SU-DHL-6 (cell line): ENCODE measurements around the gene BTNL3.
A peak's percentile ranks its signal among the peaks of the same experiment; 100 is the strongest.

Experiments
- H2AFZ ChIP-seq: fragments of 200-600 bp; sonication (generic); 2 replicates; pipeline ENCODE4 v1.6.1; 2014; ENCODE audit warnings: low read depth, mild to moderate bottlenecking, moderate library complexity, mixed read lengths, antibody characterized with exemption, low read length; ENCODE audit not compliant: severe bottlenecking
- H3F3A ChIP-seq: fragments of 200-600 bp; shearing (Covaris generic); 2 replicates; pipeline ENCODE4 v1.6.0; 2016; ENCODE audit warnings: antibody characterized with exemption, mild to moderate bottlenecking; ENCODE audit not compliant: insufficient read depth
- H3K27ac ChIP-seq: fragments of 200-600 bp; sonication (generic); 2 replicates; pipeline ENCODE4 v1.5.1; 2016; ENCODE audit warnings: low read depth, mild to moderate bottlenecking, low read length, moderate library complexity, mixed read lengths
- H3K27me3 ChIP-seq: fragments of 200-600 bp; sonication (generic), shearing (Covaris generic); 2 replicates; pipeline ENCODE4 v1.6.0; 2014; ENCODE audit warnings: mild to moderate bottlenecking, low read length
- H3K36me3 ChIP-seq: fragments of 200-600 bp; sonication (generic); 2 replicates; pipeline ENCODE4 v1.6.1; 2014; ENCODE audit warnings: mild to moderate bottlenecking, low read length, mixed read lengths
- H3K4me2 ChIP-seq: fragments of 300-600, 200-600 bp; shearing (Covaris generic), sonication (generic); 2 replicates; pipeline ENCODE4 v1.6.0; 2014; ENCODE audit warnings: low read length, low read depth, mild to moderate bottlenecking; ENCODE audit not compliant: poor library complexity, severe bottlenecking
- H3K4me3 ChIP-seq: fragments of 200-600 bp; sonication (generic); 2 replicates; pipeline ENCODE4 v1.5.1; 2014; ENCODE audit warnings: antibody characterized with exemption, low read length, mild to moderate bottlenecking, mixed read lengths; ENCODE audit not compliant: insufficient read depth, poor library complexity, severe bottlenecking
- H3K79me2 ChIP-seq: fragments of 200-600 bp; sonication (generic); 2 replicates; pipeline ENCODE4 v1.6.1; 2014; ENCODE audit warnings: mild to moderate bottlenecking, low read length, moderate library complexity; ENCODE audit not compliant: insufficient read depth
- H3K9ac ChIP-seq: fragments of 200-600 bp; sonication (generic); 2 replicates; pipeline ENCODE4 v1.7.0; 2014; ENCODE audit warnings: mild to moderate bottlenecking, low read length
- H3K9me2 ChIP-seq: fragments of 200-600 bp; sonication (generic); replicated peaks from 2 replicates; pipeline ENCODE4 v1.6.1; 2014; ENCODE audit warnings: low read length; ENCODE audit not compliant: insufficient read depth
- H3K9me3 ChIP-seq: fragments of 200-600 bp; sonication (generic); 2 replicates; pipeline ENCODE4 v1.6.1; 2014; ENCODE audit warnings: low read length, mixed read lengths; ENCODE audit not compliant: insufficient read depth
- H4K20me1 ChIP-seq: fragments of 200-600 bp; sonication (generic); 2 replicates; pipeline ENCODE4 v1.6.1; 2014; ENCODE audit warnings: low read depth, mild to moderate bottlenecking, antibody characterized with exemption, low read length, moderate library complexity, mixed read lengths
- EZH2phosphoT487 ChIP-seq: fragments of 200-600 bp; sonication (generic), shearing (Covaris generic); conservative IDR thresholded peaks from 2 replicates; pipeline ENCODE4 v1.6.1; 2018; ENCODE audit warnings: mild to moderate bottlenecking, antibody characterized with exemption, low read length, moderate library complexity, mixed read lengths
- TF ChIP-seq, protein P1 (sequence below): fragments of 200-600 bp; sonication (generic); IDR thresholded peaks from one replicate; pipeline ENCODE4 v1.5.1; 2017; ENCODE audit warnings: antibody characterized with exemption, mild to moderate bottlenecking, low read length, moderate library complexity; ENCODE audit not compliant: insufficient read depth, poor library complexity, severe bottlenecking

Gene BTNL3

DNA sequence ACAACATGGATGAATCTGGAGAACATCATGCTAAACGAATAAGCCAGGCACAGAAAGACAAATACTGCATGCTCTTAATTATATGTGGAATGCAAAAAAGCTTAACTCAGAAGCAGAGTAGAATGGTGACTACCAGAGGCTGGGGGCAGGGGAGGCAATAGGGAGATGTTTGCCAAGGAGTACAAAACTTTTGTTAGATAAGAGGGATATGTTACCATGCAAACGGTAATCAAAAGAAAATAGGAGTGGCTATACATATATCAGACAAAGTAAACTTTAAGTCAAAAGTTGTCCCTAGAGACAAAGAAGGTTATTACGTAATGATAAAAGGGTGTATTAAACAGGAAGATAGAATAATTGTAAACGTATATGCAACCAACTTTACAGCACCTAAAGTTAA is 17.8 kb upstream of the BTNL3 start:
- no peak overlapping the region for H3K4me2 ChIP-seq
- no peaks in the 10 kb centered on the region for H3K79me2 ChIP-seq
- no peak for TF ChIP-seq EZH2phosphoT487
- TF ChIP-seq, protein P1, sequence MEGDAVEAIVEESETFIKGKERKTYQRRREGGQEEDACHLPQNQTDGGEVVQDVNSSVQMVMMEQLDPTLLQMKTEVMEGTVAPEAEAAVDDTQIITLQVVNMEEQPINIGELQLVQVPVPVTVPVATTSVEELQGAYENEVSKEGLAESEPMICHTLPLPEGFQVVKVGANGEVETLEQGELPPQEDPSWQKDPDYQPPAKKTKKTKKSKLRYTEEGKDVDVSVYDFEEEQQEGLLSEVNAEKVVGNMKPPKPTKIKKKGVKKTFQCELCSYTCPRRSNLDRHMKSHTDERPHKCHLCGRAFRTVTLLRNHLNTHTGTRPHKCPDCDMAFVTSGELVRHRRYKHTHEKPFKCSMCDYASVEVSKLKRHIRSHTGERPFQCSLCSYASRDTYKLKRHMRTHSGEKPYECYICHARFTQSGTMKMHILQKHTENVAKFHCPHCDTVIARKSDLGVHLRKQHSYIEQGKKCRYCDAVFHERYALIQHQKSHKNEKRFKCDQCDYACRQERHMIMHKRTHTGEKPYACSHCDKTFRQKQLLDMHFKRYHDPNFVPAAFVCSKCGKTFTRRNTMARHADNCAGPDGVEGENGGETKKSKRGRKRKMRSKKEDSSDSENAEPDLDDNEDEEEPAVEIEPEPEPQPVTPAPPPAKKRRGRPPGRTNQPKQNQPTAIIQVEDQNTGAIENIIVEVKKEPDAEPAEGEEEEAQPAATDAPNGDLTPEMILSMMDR = no peak
- H3K9ac ChIP-seq = no peak overlapping the region
- no peaks in the 10 kb centered on the region for H3K9me2 ChIP-seq
- no peaks in the 10 kb centered on the region for H3K27me3 ChIP-seq
- H3K36me3 ChIP-seq = no peaks in the 10 kb centered on the region
- no peaks in the 10 kb centered on the region for H3K9me3 ChIP-seq
- H3K27ac ChIP-seq = no peak overlapping the region
- no peak overlapping the region for H3K4me3 ChIP-seq
- peaks cover 10% of the 10 kb centered on the region for H3F3A ChIP-seq
- H4K20me1 ChIP-seq = no peaks in the 10 kb centered on the region
- H2AFZ ChIP-seq = no peak overlapping the region

DNA sequence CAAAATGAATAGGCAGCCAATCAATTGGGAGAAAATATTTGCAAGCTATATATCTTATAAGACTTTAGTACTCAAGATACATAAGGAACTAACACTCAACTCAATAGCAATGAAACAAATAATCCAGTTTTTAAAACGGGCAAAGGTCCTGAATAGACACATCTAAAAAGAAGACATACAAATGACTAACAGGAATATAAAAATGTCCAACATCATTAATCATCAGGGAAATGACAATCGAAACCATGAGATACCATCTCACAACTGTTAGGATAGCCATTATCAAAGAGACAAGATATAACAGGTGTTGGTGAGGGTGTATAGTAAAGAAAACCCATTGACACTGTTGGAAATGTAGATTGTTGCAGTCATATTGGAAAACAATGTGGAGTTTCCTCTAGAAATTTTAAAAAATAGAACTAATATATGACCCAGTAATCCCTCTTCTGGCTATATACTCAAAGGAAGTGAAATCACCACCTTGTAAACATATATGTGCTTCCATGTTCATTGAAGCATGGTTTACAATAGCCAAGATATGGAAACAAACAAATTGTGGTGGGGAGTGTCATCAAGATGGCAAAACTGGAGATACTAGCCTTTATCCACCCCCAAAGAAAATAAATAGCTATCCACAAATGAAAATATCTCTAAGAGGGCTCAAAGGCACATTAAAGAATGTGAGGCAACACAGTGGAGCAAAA is 13.9 kb upstream of the BTNL3 start:
- no peak overlapping the region for H3K4me3 ChIP-seq
- H2AFZ ChIP-seq = peak overlapping the region; percentile 23
- no peak overlapping the region; the same call in 1 of the 2 replicates for H3K9ac ChIP-seq
- H3K36me3 ChIP-seq = no peaks in the 10 kb centered on the region
- TF ChIP-seq, protein P1 = no peak
- no peak for TF ChIP-seq EZH2phosphoT487
- peak overlapping the region; percentile 46 for H3K4me2 ChIP-seq
- H4K20me1 ChIP-seq = no peaks in the 10 kb centered on the region
- peaks cover 22% of the 10 kb centered on the region for H3F3A ChIP-seq
- H3K27me3 ChIP-seq = no peaks in the 10 kb centered on the region
- no peaks in the 10 kb centered on the region for H3K9me3 ChIP-seq
- peak overlapping the region; percentile 90 for H3K27ac ChIP-seq
- no peaks in the 10 kb centered on the region for H3K9me2 ChIP-seq
- no peaks in the 10 kb centered on the region for H3K79me2 ChIP-seq

DNA sequence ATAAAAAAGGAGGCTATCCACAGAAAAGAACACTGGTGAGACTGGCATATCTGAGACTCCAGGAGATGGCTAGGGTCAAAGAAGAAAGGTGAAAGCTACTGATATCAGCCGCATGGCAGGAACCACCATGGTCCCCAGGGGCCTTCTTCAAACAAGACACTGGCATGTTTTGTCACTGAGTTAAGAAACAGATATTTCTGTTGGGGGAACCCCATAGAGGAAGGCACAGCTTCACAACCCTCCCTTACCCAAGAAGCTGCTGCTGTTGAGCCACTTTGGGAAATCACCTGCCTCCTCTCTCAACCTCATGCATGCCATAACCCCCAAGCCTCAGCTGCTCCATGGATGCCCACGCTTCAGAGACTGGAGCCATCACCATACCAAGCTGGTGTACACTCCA is 13.3 kb upstream of the BTNL3 start:
- no peaks in the 10 kb centered on the region for H4K20me1 ChIP-seq
- H3K79me2 ChIP-seq = no peaks in the 10 kb centered on the region
- peaks cover 22% of the 10 kb centered on the region for H3F3A ChIP-seq
- no peaks in the 10 kb centered on the region for H3K9me3 ChIP-seq
- H2AFZ ChIP-seq = peak overlapping the region; percentile 23
- H3K36me3 ChIP-seq = no peaks in the 10 kb centered on the region
- TF ChIP-seq EZH2phosphoT487 = no peak
- TF ChIP-seq, protein P1 = no peak
- H3K27ac ChIP-seq = peak overlapping the region; percentile 90
- no peaks in the 10 kb centered on the region for H3K27me3 ChIP-seq
- peak overlapping the region; percentile 46 for H3K4me2 ChIP-seq
- no peaks in the 10 kb centered on the region for H3K9me2 ChIP-seq
- H3K9ac ChIP-seq = peak overlapping the region; percentile 36
- H3K4me3 ChIP-seq = no peak overlapping the region
